HG03139 (cell line): ENCODE data around the gene NLGN4X.

ENCODE experiments used
- ATAC-seq: cut with Tn5 transposase; IDR thresholded peaks from one replicate; pipeline ENCODE4 v1.9.1; 2021; ENCODE audit not compliant: unreplicated experiment

The NLGN4X gene

DNA sequence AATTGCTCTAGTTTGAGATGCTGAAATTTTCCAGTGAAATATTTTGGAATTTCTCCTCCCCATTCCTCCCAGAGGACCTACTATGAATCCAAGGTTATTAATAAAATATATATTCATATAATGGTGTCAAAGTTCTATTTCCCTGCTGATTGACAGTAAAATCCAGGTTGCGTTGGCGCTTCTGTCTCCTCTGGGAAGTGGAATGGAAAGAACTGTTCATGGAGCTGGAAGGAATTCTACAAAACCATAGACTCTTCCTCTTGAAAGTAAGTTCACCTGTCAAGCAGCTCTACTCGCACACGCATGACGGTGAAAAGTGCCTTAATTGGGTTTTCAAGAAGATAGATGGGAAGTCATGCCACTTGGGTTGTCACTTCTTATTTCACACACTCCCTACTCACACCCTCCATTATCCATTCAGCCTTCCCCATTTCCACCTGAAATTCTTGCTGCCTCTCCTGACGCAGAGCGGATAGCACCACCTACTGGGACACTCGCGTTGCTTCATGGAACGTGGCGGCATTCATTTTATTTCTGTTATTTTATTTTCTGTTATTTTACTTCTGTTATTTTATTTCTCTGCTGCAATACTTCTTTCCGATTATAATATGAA is 351.6 kb downstream of the NLGN4X start:
- ATAC-seq = no peak

DNA sequence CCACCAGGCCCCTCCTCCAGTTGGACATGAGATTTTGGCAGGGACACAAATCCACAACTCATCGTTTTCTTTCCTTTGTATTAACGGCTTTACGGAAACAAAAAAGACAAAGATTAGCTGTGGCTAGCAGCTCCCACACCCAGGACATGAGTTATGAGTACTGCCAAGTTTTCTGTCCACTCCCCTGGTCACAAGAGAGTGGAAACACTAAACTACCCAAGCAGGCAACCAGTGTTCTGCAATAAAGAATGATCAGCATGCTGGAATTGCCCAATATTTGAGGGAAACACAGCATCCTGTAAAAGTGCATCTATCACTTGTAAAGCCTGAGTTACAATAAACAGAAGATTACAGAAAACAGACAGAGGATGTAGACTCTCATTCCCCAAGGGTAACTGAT is 358.4 kb downstream of the NLGN4X start:
- ATAC-seq = no peak

DNA sequence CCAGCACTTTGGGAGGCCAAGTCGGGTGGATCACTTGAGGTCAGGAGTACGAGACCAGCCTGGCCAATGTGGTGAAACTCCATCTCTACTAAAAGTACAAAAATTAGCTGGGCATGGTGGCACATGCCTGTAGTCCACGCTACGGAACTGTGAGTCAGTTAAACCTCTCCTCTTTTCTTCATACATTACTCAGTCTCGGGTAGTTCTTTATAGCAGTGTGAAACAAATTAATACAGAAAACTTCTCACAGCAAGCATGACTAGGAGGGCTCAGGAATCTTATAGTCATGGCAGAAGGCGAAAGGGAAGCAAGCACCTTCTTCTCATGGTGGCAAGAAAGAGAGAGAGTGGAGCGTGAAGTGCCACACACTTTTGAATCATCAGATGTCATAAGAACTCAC is 358.9 kb downstream of the NLGN4X start:
- no peak for ATAC-seq

DNA sequence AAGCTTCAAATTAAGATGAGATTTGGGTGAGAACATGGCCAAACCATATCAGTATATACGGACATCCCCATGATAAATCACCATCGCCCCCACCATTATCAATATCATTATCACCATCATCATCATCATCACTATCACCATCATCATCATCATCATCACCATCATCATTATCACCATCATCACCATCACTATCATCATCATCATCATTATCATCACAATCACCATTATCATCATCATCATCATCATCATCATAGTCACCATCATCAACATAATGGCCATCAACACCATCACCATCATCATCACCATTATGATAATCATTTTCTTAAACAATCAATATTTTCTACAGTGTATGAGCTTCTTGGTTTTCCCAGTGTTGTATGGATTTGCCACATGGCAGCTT is 360.9 kb downstream of the NLGN4X start:
- ATAC-seq = no peak

DNA sequence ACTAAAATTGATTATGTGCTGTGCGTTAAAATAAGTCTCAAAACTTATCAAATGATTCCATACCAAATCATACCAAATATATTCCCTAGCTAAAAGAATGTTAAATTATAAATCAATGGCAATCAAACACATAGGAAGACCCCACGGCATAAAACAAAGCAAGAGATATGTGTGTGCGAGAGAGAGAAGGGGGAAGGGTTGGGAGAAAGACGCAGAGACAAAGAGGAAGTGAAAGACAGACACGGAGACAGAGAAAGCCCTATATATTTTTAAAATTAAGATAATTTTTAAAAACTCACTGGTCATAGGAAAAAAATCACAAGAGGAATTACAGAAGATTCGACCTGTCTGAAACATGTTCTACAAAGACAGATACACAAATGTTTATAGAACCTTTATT is 371.4 kb downstream of the NLGN4X start:
- ATAC-seq = no peak

DNA sequence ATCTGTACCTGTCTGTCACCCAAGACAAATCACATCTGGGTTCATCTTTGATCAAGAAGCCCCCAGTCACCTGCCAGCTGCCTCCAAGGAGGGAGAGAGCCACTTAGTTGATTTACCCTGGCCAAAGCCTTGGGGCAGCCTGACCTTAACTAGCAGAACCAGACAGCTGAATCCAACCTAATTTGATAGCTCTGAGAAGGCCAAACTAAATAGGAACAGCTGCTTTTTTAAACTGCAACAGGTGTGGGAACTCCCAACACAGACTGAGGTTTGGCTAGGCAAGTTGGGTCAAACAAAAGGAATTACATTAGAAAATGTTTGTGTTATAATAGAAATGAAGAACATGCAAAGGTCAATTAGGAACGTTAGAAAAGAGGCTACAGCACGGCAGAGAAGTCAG is 375.7 kb downstream of the NLGN4X start:
- no peak for ATAC-seq

DNA sequence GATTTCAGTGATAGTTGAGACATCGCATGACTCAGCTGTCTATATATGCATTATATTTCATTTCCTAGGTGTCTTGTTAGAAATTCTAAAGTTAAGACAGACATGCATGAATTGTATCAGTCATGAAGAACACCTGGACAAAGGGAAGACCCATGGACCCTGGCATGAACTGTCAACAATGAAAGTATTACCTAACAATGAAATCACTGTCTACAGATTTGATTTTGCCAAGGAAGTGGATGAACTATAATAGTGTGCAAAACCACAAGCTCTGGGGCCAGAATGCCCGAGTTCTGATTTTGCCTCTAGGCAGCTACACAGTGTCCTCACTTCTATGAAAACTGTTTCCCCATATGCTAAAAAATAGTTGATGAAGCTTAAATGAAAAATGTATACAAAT is 386.1 kb downstream of the NLGN4X start:
- no peak for ATAC-seq
